HCT116 (cell line): ENCODE data around the gene TENM4.

ENCODE experiments used
- ELF1 ChIP-seq: IDR thresholded peaks from 2 replicates; pipeline ENCODE4 v1.6.1; 2012; ENCODE audit warnings: low read depth, borderline replicate concordance
- MAX ChIP-seq: IDR thresholded peaks from 2 replicates; pipeline ENCODE4 v1.6.1; 2012
- POLR2AphosphoS5 ChIP-seq: IDR thresholded peaks from 2 replicates; pipeline ENCODE4 v1.6.1; 2011; ENCODE audit warnings: mild to moderate bottlenecking, low read depth, low read length, moderate library complexity

- TF ChIP-seq ELF1 (no peak), MAX (no peak), POLR2AphosphoS5 (no peak)
Measured at GRCh38 chr11:78730267-78730824, 710.5 kb downstream of the TENM4 start.
